Right lobe of liver (tissue), 4 donors: ENCODE results near the gene SFSWAP.

Experiments
- CTCF ChIP-seq, 4 donors: fragments of 200-600 bp in 3 of 4; fragments of 450-650 bp in 1 of 4; IDR thresholded peaks; one replicate each; pipeline versions ENCODE4 v1.5.1 to v1.8.0; 2016 to 2022; ENCODE audit warnings: antibody characterized with exemption in 4 of 4, mild to moderate bottlenecking in 2 of 4
- POLR2A ChIP-seq: fragments of 450-650 bp; IDR thresholded peaks from one replicate; pipeline ENCODE4 v1.6.1; 2017; ENCODE audit warnings: antibody characterized with exemption, mild to moderate bottlenecking
- donor health status: DM: no; HTN: no; CAD: no.
- donor health status: DM: no; HTN: no; CAD: no.
- donor health status: DM: no; HTN: yes; CAD: no.

- TF ChIP-seq CTCF (IDR thresholded peaks at IDR 0.05) (no peak), POLR2A (no peak)
These were observed 50.7 kb downstream of the SFSWAP start for GRCh38 chr12:131761638-131762037.
